ENCODE measurements around the gene SPRTN.

GRCh38 chr1:231362325-231362724 lies 24.2 kb downstream of the SPRTN start:
- TF ChIP-seq CTCF (IDR thresholded peaks at IDR 0.05) (no peak), POLR2A (IDR thresholded peaks at IDR 0.05) (no peak)
